GM18526 (cell line): ENCODE measurements around the gene TADA3.

Source experiments
- POLR2A ChIP-seq: IDR thresholded peaks from 3 replicates; pipeline ENCODE4 v1.6.1; 2011; ENCODE audit not compliant: insufficient read length; ENCODE audit errors: extremely low read depth

TADA3 gene

DNA sequence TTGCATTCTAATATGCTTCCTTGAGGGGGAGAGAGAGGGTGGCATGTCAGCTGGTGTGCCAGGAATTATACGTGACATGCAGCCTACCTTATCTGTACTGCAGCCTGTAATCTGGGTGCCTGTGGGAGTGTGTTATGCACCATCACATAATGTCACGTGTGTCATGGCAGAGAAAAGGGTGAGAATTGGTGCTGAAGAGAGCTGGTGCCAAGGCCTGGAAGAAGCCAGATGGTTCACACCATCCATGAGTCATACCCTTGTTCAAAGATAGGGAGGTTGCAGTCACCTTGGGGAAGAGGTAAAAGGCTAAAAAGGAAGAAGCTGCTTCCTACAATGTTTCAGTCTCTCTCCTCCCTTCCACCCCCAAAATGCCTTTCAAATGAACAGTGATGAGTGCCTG, 55.4 kb downstream of the TADA3 start:
- TF ChIP-seq POLR2A = no peak

DNA sequence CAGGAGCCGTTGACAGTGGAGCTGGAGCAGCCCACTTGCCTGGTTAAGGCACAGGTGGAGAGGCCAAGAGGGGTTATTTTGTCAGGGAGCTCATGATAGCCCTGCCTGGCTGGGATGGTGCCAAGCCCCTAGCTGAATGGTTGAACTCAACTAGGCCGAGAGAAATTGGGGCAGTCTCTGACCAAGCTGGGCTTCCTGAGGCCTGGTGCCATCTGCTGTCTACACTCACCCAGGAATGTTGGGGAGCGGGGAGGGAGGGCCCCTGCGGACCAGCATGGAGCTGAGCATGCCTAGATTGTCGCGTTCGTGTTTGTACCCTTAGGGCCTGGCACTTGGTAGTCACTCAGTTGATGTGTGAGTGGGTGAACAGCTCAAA, 59.5 kb downstream of the TADA3 start:
- no peak for TF ChIP-seq POLR2A

DNA sequence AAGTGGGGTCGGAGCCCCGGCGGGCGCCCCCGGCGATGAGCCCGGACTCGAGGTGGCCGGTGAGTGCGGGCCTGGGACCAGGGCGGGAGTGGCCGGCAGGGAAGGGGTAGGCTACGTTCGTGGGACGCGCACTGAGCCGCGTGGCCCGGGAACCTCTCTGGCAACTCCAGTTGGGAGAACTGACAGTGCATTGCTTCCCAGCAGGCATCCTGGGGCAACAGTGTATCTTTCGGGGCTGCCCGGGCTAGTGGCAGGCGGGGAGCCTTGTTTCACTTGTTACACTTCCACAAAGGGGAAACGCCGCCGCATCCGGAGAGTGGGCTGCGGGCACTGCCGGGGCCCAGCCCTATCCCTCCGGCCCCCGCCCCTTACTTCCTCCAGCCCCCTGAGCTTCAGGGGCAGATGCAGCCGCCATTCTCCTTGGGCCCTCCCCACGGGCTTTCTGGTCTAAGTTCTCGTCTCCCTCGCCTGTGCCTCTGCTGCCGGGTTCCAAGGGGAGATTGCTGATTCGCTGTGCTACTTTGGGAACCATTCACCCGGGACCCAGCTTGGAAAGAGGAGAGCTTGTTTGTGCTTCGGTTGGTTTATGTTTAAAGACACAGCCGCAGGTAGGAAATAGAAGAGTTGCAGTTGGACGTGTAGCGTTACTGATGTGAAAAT, 60.1 kb downstream of the TADA3 start:
- no peak for TF ChIP-seq POLR2A

DNA sequence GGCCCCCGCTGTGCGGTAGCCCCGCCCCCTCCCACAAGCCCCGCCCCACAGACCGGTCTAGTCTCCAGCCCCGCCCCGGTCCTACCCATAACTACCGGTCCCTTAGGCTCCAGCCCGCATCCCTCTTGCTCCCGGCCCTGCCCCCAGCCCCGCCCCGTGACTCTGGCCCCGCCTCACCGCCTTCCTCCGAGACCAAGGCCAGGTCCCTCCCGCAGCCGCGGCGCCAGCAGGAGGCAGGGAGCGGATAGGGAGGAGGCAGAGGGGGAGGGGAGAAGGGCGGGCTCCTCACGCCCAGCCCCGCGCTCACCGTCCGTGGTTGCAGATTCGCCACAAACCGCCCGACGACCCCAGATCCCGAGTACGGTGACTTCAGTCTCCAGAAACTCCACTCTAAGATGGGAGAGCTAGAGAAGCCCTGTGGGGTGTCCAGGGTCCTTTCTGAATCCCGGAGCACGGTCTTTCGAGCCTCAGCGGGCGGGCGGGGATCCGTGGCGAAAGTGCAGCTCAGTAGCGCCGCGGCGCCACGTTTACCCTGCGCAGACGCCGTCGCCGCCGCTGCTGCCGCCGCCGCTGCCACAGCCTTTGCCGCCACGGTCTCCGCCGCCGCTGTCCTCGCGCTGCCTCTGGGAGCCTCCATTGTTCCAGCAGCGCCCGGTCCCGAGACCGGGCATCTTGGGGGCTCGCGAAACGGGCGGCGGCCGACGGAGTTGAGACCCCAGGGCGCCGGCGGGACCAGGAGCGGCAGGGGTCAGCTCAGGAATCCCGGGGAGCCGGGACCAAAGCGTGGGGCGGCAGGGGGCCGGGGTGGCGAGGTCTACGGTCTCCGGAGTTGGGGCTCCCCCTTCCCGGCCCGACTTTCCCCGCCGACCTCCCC, 60.8 kb downstream of the TADA3 start, which contains the start of gene BRPF1:
Gene BRPF1 (plus strand): TSS at position 530 of the 874 bp plus-strand sequence. CDS start 2,406 bp downstream, outside the sequence.
- TF ChIP-seq POLR2A = peak; percentile 75

DNA sequence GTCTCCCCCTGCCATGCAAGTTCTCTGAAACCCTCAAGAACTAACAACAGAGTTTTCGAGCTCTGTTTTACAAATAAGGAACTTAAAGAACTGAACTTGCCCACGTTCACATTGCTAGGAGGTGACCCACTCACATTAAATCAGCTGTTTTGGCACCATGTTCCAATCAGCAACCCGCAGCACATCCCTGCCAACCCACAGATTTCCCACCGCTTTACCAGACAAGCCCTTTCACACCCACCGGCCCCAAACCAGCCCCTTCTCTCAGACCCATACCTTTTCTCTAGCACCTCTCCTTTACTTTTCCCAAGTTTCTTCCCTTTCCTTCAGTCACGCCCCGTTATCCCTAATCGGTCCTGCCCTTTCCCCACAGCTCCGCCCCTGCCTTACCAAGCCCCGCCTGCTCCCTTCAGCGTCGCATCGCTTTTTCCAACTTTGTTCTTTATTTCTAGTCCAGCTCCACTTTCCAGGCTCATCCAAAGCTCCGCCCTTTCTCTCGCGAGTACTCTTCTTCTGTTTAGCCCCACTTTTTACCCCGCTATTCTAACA, 61.5 kb downstream of the TADA3 start:
- no peak for TF ChIP-seq POLR2A
